Measurements from ENCODE around the gene KSR2.
A peak's percentile ranks its signal among the peaks of the same experiment; 100 is the strongest.

KSR2 gene

DNA sequence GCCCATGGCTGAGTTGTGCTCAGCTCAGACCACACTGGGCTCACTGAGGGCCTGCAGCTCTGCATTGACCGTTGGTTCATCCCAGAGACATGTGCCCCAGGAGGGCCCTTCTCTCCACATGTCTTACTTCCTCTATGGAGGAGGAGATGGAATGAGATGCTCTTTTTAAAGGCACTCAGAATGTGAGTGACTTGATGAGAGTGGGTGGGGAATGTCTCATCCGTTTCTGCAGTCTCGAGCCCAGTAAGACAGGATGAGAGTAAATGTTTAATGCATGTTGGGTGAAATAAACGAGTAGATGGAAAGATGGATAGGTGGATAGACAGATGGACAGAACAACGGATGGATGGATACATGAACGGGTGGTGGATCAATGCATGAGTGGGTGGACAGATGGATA, 538.5 kb downstream of the KSR2 start:
- no peak for DNase-seq

DNA sequence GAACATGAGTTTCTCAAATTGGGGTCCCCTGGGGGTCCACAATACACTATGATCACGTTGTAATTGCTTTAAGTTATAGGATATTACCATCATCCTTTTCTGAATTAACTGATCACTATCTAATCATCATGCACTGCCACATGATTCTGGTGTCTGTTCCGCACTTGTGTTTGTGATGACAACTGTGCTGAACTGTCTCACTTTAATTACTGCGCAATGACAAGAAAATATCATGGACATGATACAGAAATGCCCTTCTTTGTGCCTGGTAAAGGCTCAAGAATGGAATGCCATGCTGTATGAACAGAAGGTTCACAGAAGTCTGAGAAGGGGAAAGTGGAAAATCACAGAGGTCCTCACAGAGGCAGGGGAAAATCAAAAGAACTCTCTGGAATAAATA, 541.6 kb downstream of the KSR2 start:
- DNase-seq = no peak

DNA sequence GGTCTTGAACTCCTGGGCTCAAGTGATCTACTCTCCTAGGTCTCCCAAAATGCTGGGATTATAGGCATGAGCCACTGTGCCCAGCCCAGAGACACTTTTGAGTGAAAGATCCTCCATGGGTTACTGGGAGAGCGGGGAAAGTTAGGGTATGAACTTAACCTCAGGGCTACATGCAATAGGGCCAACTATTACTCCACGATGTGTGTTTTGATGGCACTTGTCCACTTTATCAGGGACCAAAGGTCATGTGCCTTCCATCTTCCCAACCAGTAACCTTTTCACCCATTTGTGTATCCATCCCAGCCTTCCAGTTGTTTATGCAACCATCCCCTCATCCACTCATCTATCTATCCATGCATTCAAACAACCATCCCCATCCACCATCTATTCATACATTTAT, 546.8 kb downstream of the KSR2 start:
- no peak for DNase-seq

DNA sequence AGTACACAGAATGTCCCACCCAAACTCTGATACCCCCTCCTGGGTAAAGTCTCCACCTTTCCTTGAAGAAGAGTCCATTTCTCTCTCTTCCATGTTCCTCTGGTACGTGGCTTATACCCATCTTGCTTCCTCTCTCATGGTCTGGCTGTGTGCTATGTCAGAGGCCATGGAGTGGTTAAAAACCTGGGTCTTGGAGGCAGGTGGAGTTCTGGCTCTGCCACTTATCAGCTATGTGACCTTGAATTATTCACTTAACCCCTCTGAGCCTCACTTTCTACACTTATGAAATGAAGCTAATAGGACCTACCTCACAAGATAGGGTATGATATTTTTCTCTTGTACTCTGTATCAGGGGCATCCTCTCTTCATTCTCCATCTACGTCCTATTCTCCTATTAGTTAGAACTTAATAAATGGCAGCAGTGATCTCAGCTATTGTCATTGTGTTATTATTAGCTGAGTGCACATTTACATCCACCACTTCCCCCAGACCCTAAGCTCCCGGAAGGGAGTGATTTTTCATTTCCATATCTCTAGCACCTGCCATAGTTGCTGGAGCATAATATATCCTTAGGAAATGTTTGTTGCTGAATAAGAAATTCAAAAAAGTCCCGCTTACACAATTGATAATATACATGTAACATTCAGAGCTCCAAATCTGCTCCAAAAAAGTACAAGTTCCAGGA, 547.6 kb downstream of the KSR2 start:
- no peak for DNase-seq

DNA sequence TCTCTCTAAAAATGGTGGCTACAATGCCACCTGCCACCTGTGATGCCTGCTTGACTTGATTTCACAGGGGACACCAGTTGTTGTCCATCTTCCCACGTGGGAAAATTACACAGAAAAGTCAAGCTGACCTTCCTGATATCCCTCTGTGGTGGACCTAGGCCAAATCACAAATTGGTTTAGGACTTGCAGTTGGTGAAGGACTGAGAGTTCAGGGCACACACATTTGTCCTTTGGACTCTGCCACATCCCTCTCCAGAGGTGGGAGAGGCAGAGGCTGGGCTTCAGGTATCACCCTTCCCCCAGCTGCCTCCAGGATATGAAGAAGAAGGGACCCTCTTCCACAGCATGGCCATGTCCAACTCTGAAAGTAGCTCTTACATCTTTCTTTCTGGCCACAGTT, 551.8 kb downstream of the KSR2 start:
- DNase-seq = no peak

DNA sequence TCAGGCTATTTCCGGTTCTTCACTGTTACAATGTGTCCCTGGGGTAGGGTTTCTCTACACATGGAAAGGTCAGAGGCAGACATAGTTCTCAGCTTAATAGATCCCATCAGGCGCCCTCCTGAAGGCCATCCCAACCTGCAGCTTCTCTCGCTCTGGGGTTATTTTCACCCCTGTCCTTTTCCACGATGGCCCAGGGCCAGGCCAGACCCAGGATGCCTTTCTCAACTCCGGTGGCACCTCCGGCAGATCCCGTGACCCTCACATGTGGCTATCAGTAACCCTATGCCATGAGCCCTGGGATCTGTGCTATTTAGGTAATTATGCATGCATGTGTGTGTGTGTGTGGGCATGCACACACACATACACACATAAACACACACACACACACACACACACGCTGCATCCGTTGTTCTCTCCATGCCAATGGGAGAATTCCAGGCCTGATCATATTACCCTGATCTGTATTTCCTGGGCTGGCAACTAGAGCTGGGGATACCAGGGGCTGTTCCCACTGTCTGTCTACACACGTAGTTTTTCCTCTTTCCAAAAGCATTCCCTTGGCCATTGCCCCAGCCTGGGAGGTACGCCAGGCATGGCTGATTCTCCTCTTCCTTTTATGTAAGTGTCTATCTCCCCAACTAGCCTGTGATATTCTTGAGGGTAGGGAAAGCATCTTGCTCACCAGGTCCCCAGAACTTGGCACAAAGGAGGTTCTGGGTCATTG, 556.2 kb downstream of the KSR2 start:
- DNase-seq = no peak

DNA sequence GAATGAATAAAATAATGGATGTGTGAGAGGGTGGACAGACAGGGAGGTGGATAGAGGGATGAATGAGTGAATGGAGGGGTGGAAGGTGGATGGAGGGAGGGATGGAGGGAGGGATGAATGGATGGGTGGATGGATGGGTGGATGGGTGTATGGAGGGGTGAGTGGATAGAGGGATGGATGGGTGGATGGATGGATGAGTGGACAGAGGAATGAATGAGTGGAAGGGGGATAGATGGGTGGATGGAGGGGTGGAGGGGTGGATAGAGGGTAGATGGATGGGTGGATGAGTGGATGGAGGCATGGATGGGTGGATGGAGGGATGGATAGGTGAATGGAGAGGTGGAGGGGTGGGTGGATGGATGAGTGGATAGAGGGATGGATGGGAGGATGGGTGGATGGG, 559.5 kb downstream of the KSR2 start:
- no peak for DNase-seq

DNA sequence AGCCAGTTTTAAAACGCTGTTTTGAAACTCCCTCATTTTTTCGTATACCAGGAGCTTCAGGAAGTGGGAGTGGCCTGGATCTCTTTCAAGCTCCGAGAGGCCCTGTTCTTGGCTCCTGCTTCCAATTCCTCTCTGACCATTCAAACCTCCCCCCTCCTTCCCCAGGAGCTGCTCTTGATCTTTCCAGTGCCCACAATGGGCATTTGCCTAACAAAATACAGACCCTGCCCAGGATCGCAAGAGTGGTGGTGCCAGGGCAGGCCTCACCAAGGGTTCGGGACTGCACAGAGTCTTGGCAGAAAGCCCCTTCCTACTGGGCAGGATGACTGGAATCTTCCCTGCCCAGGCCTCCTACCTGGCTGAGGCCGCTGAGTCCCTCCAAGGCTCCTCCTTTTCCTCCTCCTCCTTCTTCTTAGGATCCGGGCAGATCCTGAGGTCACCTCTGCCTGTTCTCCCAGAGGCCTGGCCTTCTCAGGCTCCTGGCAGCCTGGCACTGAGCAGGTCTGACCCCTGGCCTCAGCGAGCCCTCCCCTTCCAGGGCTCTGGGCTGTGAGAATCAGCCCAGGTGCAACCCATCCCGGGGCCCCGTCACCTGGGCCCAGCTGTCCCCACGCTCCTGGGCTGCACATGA, 560.5 kb downstream of the KSR2 start:
- peak; percentile 66 for DNase-seq

DNA sequence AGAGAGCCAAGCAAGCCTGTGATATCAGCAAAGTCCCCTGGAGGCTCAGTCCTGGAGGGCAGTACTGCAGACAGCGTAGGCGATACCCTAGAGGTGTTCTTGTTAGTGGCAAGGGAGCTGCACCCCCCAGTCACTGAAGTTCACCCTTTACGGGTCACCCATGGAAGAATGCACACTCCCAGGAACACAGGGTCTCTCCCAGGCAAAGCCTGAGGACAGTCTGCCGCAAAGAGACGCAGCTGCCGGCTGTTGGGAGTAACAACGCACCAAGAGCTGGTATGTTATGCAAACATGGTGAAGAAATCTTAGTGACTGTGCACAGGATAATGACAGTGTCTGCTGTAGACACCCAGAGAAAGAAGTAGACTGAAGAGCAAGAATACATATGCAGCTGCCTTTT, 563.9 kb downstream of the KSR2 start:
- DNase-seq = no peak

DNA sequence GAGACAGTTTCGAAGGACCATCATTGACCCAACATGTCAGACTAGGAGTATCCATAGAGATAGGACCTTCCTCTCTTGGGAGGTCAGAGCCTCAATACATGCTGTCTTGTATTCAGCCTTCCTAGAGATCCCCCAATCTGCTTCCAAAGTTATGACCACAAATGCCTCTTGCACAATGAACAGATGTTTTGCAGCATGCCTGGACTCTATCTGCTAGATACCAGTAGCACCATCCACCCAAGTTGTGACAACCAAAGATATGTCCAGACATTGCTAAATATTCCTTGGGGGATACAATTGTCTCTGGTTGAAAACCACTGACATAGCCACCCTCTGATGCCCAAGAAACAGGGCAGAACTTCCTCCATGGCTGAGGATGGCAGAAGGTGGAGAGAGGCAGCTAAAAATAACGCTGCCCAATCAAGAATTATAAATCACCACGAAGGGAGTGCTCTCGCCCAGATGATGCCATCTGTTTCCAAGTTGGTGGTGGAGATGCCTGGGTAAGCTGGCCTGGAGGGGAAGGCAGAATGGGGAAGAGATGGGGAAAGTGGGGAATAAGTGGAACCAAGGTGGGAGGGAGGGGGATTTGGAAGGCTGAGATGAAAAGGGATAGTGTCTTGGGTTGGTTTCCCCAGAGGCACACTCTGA, 564.5 kb downstream of the KSR2 start:
- DNase-seq = no peak

DNA sequence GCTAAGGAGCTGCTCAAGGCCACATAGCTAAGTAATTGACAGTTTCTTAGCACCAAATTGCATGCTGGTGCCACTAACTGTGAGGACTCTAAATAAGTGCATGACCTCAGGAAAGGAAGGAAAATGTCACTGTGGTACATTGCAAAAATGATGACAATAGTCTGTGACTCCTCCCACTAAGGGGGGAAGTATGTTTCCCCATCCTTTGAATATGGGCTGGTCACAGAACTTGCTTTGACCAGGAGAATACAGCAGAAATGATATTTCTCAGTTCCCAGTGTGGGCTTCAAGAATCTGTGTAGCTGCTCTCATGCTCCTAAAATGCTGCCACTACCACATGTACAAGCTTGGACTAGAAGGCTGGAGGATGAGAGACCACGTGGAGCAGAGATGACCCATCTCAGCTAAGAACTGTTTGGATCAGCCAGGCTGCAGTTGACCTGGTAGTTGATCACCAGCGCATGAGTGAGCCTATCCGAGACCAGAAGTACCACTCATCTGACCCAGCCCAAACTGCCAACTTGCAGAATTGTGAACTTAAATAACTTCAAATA, 565.1 kb downstream of the KSR2 start:
- DNase-seq = no peak

All from fibroblast of upper back skin (primary cell).